Germinal center (tissue), 1 donor: ENCODE data around the gene AKAP3.
A peak's percentile ranks its signal among the peaks of the same experiment; 100 is the strongest.

Experiments
- DNase-seq: peaks from one replicate; pipeline ENCODE4 v3.0.0; 2012; ENCODE audit warnings: mixed read lengths, low spot score

AKAP3 gene

DNA sequence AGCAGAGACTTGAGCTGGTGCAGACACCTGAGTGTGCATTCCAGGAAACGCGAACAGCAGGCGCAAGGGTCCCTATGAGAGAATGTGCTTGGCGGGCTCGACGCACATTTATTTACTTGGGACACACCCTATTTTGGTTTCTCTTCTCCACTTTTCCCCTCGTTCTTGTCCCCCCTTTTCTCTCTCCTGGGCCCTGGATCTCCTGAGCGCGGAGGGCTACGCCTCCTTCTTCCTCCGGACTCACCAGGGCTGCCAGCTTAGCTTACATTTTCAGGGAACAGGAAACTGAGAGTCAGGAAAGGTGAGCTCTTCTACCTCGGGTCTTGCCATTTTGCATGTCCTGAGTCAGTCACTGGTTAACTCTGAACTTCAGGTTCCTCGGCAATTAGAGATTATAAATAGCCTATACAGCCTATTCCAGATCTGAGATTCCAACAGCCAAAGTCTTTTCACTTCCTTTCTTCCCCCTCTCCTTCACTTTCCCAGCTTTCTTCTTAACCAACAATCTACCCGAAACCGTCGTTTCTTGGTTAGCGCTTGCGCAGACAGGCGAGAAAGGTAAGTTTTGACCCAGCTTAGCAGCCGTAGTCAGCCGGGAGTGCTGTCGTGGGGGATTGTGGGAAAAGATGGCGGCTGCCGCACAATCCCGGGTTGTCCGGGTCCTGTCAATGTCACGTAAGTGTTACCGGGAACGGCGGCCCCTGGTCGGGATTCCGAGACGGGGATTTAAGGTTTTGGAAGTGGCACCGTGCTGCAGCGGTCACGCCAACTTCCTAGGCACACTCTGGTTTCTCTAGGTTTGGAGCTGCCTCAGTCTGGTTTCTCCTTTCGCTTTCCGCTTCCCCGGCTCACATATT lies at the start of gene AKAP3, which contains the start of gene NDUFA9:
TSS of gene AKAP3 (minus strand) at position 551 of the 857 bp plus-strand sequence. CDS start 10,855 bp downstream, outside the sequence.
TSS of gene NDUFA9 (plus strand) at position 614 of the 857 bp plus-strand sequence. CDS start at position 627, 13 bp downstream.
- DNase-seq, result peak; percentile 69

DNA sequence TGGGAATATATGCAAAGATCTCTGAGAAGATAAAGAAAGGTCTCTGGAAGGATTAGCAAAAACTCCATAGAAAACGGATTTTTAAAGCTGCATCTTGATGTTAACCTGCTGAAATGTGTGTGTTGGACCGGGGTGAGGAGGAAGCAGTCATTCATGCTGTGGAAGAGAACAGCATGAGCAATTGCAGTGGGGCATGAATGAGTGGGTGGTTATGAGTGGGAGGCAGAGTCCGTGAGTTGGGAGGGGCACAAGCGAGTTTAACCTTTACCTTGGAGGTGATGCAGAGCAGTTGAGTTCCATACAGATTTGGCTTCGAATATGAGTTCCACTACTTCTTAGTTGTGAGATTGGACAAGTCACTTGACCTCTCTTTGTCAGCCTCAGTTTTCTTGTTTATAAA lies 41.9 kb upstream of the AKAP3 start:
- no peak for DNase-seq

- no peak for DNase-seq
These were observed 36.5 kb upstream of the AKAP3 start for GRCh38 chr12:4685317-4685716.

DNA sequence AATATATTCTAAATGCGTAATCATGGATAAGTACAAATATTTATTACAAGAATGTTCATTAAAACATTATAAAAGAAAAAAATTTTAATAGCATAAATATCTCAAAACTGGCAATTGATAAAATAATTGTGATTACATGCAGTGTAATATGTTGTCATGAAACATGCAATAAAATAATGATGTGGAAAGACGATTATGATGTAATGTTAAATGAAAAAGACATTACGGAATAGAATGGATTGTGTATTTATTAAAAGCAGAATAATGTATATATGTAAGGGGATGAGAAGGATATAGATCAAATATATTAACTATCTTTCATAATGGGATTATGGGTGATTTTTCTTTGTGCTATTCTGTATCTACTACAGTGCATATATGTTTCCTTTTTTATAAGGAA lies 32.9 kb upstream of the AKAP3 start:
- no peak for DNase-seq

- no peak for DNase-seq
These were observed 30.9 kb upstream of the AKAP3 start for GRCh38 chr12:4679711-4680110.

- DNase-seq, result no peak
These were observed 16.4 kb upstream of the AKAP3 start for GRCh38 chr12:4665236-4665635.

GRCh38 chr12:4663971-4664505 lies 15.2 kb upstream of the AKAP3 start:
- DNase-seq, result no peak

DNA sequence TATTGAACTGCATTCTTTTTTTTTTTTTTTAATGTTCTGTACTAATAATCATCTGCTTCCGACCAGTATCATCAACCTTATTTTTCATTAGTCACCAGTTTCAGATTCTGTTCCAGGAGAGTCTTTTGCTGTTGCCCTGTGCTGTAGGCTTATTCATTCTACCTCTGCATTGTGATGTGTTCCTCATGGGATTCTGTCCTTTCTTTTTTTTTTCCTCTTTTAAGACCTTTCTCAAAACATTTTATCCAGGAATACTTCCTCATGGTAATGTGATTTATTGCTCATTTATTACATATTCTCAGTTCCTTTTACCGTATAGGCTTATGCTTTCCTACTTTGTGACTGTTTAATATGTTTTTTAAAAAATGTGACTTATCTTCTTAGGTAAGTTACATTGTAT lies 4.8 kb upstream of the AKAP3 start:
- DNase-seq, result no peak

DNA sequence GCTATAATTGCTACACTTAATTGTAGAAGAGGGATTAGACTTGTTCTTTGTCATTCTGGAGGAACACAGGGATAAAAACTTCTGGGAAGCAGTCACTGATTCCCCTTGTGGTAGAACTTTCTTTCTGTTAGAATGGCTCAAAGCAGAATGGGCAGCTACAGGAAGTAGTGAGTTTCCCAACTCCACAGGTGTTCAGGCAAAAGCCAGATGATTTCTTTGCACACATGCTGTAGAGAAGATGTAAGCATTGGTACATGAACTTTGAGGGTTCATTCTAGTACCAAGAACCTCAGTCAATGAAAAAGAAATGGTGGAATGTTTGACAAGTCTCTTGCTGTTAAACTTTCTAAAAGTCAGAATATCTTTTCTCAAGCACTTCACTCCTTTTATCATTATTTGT lies 4.4 kb upstream of the AKAP3 start:
- no peak for DNase-seq

DNA sequence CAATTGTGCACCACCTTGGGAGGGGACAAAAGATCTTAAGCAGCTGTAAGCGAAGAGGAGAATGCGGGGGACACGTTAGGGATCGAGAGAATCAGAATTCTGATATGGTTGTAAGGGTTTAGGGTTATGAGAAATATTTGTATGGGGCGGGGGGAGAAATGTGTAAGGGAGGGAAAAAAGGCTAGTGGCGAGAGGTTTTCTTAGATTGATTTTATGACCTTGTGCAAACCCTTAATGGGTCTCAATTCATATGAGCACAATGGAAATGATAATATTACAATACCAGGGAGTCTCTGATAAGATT lies 459 bp upstream of the AKAP3 start:
- DNase-seq, result peak; percentile 11

GRCh38 chr12:4648104-4648500 lies 749 bp downstream of the AKAP3 start:
- DNase-seq, result peak; percentile 29

DNA sequence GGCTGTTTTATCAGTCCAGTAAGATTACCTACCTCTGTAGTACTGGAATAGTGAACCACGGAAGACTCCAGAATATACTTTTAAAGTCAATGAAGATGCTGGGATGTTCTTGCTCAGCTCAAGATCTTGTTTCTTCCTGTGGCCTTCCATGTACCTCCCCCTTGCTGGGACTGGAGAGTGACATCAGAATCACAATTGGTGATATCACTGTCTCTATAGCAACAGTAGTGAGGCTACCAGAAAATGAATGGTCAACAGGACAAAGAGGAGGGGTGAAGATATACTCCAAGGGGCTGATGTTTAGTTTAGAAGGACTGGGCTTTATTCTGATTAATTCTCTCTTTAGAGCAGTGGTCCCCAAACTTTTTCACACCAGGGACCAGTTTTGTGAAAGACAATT lies 3.8 kb downstream of the AKAP3 start:
- no peak for DNase-seq

GRCh38 chr12:4643747-4644146 lies 5.1 kb downstream of the AKAP3 start:
- no peak for DNase-seq

DNA sequence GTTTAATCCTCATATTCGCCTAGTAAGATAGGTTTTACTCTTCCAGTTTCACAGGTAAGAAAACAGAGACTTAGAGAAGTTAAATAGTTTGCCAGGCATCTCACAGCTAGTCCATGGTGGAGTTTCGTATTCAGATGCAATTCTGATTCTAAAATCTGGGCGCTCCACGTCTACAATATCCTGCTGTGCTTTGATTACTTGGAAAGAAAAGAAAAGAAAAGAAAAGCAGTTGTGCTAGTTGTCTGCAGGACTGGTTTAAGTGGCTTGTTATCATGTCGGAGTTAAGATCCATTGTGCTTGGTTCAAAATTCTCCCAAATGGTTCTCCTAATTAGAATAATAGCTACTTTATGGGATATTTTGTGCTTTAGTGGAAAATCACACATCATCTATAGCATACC lies 18.6 kb downstream of the AKAP3 start:
- DNase-seq, result no peak

GRCh38 chr12:4628406-4628805 lies 20.4 kb downstream of the AKAP3 start:
- DNase-seq, result no peak

DNA sequence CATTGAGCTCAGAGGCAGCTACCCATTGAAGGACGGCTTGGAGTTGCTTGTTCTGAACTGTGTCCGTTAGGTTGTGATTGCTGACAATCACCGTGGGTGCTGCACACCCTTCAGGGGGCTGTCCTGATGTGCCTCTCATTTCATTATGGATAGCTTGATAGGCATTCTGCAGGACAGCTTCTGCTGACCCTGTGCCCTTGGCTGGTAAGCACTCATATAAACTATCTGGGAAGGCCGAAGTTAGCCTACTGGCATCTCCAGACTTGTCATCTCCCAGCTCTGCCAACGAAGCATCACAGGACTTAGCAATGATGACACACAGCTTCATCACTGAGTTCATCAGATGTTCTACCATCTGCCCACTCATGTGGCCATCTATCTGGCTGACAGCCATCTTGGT lies 22.3 kb downstream of the AKAP3 start:
- no peak for DNase-seq

GRCh38 chr12:4621511-4621910 lies 27.3 kb downstream of the AKAP3 start:
- no peak for DNase-seq

GRCh38 chr12:4615667-4616066 lies 33.2 kb downstream of the AKAP3 start:
- DNase-seq, result no peak

DNA sequence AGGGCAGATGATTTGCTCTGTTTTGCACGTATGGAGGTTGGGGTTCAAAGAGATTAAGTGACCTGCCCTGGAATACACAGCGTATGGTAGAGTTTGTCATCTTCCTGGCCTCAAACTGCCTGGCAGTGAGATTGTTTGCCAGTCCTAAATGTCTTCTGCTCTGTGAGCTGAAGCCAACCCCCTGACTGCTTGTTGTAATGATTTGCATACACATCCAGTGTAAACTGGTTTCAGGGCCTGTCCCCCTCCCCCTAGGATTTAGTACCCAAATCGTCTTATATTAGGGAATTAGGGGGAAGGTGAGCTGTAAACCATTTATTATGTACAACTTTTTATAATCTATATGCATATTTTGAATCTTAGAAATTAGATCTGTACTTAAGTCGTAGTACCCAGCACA lies 38.4 kb downstream of the AKAP3 start:
- DNase-seq, result no peak

GRCh38 chr12:4609071-4609470 lies 39.8 kb downstream of the AKAP3 start:
- no peak for DNase-seq

DNA sequence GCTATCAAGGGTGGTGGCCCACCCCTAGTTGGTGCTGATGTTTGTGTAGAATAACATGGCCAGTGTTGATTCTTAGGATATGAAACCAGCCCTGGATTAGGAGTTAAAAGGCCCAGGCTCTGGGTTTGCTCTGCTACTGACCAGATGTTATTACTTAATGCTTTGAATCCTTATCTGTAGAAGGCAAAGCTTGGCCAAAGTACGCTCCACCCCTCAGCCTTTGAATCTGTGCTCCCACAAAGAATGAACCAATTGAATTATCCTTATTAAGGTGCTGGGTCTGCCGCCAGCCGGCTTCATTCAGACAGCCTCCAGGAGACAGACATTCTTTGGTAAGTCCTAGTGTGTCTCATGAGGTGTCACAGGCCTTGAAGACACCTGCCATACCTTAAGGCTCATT lies 41.8 kb downstream of the AKAP3 start:
- DNase-seq, result no peak

DNA sequence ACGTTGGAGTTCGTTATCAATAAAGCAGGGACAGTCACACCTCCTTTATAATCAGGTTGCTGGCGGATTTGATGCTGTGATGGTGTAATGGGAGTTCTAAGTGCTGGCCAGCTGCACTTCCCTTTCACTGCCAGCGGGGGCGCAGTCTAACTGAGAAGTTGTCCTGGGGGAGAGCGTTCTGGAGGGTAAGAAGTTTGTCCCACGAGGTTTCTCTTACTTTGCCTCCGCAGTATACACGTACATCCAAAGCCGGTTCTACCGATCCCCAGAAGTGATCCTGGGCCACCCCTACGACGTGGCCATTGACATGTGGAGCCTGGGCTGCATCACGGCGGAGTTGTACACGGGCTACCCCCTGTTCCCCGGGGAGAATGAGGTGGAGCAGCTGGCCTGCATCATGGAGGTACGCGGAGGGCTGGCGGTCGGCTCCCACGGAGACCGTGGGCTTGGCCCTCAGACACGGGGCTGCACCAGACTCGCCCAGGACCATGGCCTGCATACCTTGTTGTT lies 44.1 kb downstream of the AKAP3 start:
- DNase-seq, result peak; percentile 80

- DNase-seq, result no peak
These were observed 44.9 kb downstream of the AKAP3 start for GRCh38 chr12:4603946-4604345.

DNA sequence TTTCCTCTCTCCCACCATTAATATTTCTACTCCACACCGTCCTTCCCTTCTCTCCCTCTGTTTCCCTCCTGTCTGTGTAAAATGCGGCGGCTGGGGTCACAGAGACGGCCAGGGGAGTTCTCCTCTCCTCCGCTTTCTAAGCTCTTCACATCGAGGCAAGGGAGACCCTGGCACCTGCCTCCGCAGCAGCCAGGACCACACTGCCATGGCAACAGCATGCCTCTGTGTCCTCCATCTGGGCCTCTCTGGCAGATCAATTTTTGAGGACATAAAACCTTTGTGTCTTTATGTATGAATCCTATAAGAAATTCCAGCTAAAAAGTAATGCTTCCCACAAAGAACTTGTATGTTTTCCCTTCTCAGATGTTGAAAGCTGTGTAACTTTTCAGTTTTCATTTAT lies 45.4 kb downstream of the AKAP3 start:
- no peak for DNase-seq
